ENCODE results near the gene MAPK6. TPM values are rescaled to one million over a fixed set of nuclear protein-coding genes. Genes with fewer than 3 reads are reported as not detected.

MAPK6 gene
- total and polyA plus RNA-seq, 10 of the 15 experiments (the other 5 are each of a cell fraction or from before 2014, with no cell fraction given): 20.6 to 100 (median 52.6) TPM

DNA sequence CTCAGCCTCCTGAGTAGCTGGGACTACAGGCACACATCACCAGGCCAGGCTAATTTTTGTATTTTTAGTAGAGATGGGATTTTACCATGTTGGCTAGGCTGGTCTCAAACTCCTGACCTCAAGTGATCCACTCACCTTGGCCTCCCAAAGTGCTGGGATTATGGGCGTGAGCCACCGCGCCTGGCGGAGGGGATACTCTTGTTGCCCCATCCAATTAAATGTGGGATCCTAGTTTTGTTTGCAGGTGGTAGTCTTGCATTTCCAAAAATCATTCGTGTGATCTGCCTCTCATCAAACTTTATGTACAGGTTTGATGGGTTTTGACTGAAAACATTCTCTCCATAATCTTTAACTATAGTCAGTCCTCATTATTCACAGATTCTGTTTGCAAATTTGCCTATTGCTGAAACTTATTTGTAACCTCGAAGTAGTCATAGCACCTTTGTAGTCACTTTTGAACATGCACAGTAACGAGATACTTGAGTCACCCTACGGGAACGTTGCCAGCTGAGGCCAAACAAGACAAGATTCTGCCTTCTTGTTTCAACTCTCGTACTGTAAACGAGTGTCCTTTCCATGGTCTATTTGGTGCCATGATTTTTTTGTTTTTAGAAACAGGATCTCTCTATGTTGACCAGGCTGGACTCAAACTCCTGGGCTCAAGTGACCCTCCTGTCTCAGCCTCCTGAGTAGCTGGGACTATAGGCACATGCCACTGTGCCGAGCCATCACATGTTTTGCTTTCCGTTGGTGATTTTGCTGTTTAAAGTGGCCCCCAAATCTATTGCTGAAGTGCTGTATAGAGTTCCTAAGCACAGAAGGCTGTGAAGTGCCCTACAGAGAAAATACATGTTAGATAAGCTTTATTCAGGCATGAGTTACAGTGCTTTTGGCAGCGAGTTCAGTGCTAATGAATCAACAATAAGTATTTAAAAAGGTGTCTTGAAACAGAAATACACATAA lies 8.1 kb upstream of the MAPK6 start (continued):
- TF ChIP-seq, protein P1, sequence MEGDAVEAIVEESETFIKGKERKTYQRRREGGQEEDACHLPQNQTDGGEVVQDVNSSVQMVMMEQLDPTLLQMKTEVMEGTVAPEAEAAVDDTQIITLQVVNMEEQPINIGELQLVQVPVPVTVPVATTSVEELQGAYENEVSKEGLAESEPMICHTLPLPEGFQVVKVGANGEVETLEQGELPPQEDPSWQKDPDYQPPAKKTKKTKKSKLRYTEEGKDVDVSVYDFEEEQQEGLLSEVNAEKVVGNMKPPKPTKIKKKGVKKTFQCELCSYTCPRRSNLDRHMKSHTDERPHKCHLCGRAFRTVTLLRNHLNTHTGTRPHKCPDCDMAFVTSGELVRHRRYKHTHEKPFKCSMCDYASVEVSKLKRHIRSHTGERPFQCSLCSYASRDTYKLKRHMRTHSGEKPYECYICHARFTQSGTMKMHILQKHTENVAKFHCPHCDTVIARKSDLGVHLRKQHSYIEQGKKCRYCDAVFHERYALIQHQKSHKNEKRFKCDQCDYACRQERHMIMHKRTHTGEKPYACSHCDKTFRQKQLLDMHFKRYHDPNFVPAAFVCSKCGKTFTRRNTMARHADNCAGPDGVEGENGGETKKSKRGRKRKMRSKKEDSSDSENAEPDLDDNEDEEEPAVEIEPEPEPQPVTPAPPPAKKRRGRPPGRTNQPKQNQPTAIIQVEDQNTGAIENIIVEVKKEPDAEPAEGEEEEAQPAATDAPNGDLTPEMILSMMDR (IDR thresholded peaks at IDR 0.05 in 2 of 3, conservative IDR thresholded peaks at IDR 0.05 in 1 of 3; ENCODE audit: control insufficient read depth in 2 of 3, extremely low read depth in 1 of 3, insufficient read depth in 1 of 3, low read depth in 3 of 3, low read length in 3 of 3): no peak
- no peak for TF ChIP-seq SIX5 (IDR thresholded peaks at IDR 0.05; ENCODE audit: low read depth, low read length, severe bottlenecking)
- no peak for TF ChIP-seq IRF4 (IDR thresholded peaks at IDR 0.05; ENCODE audit: low read depth, low read length)
- TF ChIP-seq, protein P2, sequence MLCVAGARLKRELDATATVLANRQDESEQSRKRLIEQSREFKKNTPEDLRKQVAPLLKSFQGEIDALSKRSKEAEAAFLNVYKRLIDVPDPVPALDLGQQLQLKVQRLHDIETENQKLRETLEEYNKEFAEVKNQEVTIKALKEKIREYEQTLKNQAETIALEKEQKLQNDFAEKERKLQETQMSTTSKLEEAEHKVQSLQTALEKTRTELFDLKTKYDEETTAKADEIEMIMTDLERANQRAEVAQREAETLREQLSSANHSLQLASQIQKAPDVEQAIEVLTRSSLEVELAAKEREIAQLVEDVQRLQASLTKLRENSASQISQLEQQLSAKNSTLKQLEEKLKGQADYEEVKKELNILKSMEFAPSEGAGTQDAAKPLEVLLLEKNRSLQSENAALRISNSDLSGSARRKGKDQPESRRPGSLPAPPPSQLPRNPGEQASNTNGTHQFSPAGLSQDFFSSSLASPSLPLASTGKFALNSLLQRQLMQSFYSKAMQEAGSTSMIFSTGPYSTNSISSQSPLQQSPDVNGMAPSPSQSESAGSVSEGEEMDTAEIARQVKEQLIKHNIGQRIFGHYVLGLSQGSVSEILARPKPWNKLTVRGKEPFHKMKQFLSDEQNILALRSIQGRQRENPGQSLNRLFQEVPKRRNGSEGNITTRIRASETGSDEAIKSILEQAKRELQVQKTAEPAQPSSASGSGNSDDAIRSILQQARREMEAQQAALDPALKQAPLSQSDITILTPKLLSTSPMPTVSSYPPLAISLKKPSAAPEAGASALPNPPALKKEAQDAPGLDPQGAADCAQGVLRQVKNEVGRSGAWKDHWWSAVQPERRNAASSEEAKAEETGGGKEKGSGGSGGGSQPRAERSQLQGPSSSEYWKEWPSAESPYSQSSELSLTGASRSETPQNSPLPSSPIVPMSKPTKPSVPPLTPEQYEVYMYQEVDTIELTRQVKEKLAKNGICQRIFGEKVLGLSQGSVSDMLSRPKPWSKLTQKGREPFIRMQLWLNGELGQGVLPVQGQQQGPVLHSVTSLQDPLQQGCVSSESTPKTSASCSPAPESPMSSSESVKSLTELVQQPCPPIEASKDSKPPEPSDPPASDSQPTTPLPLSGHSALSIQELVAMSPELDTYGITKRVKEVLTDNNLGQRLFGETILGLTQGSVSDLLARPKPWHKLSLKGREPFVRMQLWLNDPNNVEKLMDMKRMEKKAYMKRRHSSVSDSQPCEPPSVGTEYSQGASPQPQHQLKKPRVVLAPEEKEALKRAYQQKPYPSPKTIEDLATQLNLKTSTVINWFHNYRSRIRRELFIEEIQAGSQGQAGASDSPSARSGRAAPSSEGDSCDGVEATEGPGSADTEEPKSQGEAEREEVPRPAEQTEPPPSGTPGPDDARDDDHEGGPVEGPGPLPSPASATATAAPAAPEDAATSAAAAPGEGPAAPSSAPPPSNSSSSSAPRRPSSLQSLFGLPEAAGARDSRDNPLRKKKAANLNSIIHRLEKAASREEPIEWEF (IDR thresholded peaks at IDR 0.05; ENCODE audit: insufficient replicate concordance, low read depth, low read length): no peak
- TF ChIP-seq, protein P3, sequence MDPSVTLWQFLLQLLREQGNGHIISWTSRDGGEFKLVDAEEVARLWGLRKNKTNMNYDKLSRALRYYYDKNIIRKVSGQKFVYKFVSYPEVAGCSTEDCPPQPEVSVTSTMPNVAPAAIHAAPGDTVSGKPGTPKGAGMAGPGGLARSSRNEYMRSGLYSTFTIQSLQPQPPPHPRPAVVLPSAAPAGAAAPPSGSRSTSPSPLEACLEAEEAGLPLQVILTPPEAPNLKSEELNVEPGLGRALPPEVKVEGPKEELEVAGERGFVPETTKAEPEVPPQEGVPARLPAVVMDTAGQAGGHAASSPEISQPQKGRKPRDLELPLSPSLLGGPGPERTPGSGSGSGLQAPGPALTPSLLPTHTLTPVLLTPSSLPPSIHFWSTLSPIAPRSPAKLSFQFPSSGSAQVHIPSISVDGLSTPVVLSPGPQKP (IDR thresholded peaks at IDR 0.05; ENCODE audit: low read depth, low read length): no peak
- TF ChIP-seq MXI1 (IDR thresholded peaks at IDR 0.05; ENCODE audit: low read depth, low read length): no peak
- 0 out of 2 replicates have a peak, but pooled peaks have one; percentile 34 for TF ChIP-seq ATF2 (IDR thresholded peaks at IDR 0.05; ENCODE audit: low read length)
- TF ChIP-seq JUNB (IDR thresholded peaks at IDR 0.05): peak; percentile 53
- TF ChIP-seq IRF5 (IDR thresholded peaks at IDR 0.05; ENCODE audit: borderline replicate concordance): no peak
- TF ChIP-seq EGR1 (IDR thresholded peaks at IDR 0.05; ENCODE audit: borderline replicate concordance in 1 of 2, low read depth in 2 of 2, low read length in 2 of 2): no peak
- TF ChIP-seq E2F4 (IDR thresholded peaks at IDR 0.05; ENCODE audit: low read depth, low read length): no peak
- TF ChIP-seq, protein P4, sequence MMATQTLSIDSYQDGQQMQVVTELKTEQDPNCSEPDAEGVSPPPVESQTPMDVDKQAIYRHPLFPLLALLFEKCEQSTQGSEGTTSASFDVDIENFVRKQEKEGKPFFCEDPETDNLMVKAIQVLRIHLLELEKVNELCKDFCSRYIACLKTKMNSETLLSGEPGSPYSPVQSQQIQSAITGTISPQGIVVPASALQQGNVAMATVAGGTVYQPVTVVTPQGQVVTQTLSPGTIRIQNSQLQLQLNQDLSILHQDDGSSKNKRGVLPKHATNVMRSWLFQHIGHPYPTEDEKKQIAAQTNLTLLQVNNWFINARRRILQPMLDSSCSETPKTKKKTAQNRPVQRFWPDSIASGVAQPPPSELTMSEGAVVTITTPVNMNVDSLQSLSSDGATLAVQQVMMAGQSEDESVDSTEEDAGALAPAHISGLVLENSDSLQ (IDR thresholded peaks at IDR 0.05): no peak
- TF ChIP-seq PML (IDR thresholded peaks at IDR 0.05; ENCODE audit: low read length): no peak

All from GM12878 (cell line).